ENCODE data around the gene BEGAIN. TPM values are rescaled to one million over a fixed set of nuclear protein-coding genes. Genes with fewer than 3 reads are reported as not detected.

The BEGAIN gene
- total RNA-seq, 1 donor from 2014 or later, result 1.3 TPM

DNA sequence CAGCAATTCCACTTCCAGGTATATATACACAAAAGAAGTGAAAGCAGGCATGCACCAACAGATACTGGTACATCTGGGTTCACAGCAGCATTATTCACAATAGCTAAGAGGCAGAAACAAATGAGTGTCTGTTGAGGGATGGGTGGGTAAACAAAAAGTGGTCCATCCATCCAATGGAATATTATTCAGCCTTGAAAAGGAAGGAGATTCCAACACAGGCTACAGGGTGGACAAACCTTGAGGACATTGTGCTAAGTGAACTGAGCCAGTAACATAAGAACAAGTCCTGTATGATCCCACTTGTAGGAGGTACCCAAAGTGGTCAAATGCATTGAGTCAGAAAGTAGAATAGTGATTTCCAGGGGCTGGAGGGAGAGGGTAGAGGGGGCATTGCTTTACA, 27.6 kb upstream of the BEGAIN start:
- ATAC-seq (no peak), DNase-seq (no peak)
- no peaks in the 10 kb centered on the region for H3K36me3 ChIP-seq
- TF ChIP-seq, protein P1, sequence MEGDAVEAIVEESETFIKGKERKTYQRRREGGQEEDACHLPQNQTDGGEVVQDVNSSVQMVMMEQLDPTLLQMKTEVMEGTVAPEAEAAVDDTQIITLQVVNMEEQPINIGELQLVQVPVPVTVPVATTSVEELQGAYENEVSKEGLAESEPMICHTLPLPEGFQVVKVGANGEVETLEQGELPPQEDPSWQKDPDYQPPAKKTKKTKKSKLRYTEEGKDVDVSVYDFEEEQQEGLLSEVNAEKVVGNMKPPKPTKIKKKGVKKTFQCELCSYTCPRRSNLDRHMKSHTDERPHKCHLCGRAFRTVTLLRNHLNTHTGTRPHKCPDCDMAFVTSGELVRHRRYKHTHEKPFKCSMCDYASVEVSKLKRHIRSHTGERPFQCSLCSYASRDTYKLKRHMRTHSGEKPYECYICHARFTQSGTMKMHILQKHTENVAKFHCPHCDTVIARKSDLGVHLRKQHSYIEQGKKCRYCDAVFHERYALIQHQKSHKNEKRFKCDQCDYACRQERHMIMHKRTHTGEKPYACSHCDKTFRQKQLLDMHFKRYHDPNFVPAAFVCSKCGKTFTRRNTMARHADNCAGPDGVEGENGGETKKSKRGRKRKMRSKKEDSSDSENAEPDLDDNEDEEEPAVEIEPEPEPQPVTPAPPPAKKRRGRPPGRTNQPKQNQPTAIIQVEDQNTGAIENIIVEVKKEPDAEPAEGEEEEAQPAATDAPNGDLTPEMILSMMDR (IDR thresholded peaks at IDR 0.05), result no peak
- no peaks in the 10 kb centered on the region for H3K9me3 ChIP-seq
- intact Hi-C loops (cut with DNase I), result no loop called here
- no peak overlapping the region for H3K27ac ChIP-seq
- peaks cover 22% of the 10 kb centered on the region for H3K4me1 ChIP-seq
- no peak overlapping the region for H3K4me3 ChIP-seq
- H3K27me3 ChIP-seq (ENCODE audit: low read depth), result peaks cover 7% of the 10 kb centered on the region

DNA sequence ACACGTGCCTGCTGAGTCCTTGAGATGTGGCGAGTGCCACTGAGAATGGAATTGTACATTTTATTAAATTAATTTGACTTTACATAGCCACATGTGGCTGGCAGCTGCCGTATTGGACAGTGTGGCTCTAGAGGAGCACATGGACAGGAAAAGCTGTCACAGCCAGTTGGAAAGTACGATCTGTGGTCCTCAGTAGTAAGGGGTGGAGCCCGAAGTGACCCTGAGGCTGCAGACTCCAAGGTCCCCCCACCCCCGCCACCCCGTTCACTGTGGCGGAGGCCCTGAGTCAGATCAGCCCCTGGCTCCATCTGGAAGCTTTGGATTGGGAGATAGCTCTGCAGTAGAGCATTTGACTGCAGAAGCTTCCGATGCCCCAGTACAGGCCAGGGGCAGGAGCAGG, 25.8 kb upstream of the BEGAIN start:
- no peaks in the 10 kb centered on the region for H3K36me3 ChIP-seq
- H3K27me3 ChIP-seq (ENCODE audit: low read depth), result no peaks in the 10 kb centered on the region
- intact Hi-C loops (cut with DNase I), result no loop called here
- DNase-seq (no peak), ATAC-seq (no peak)
- no peak overlapping the region for H3K4me3 ChIP-seq
- H3K9me3 ChIP-seq, result no peaks in the 10 kb centered on the region
- H3K27ac ChIP-seq, result no peak overlapping the region
- peaks cover 6% of the 10 kb centered on the region for H3K4me1 ChIP-seq
- TF ChIP-seq, protein P1 (IDR thresholded peaks at IDR 0.05), result no peak

DNA sequence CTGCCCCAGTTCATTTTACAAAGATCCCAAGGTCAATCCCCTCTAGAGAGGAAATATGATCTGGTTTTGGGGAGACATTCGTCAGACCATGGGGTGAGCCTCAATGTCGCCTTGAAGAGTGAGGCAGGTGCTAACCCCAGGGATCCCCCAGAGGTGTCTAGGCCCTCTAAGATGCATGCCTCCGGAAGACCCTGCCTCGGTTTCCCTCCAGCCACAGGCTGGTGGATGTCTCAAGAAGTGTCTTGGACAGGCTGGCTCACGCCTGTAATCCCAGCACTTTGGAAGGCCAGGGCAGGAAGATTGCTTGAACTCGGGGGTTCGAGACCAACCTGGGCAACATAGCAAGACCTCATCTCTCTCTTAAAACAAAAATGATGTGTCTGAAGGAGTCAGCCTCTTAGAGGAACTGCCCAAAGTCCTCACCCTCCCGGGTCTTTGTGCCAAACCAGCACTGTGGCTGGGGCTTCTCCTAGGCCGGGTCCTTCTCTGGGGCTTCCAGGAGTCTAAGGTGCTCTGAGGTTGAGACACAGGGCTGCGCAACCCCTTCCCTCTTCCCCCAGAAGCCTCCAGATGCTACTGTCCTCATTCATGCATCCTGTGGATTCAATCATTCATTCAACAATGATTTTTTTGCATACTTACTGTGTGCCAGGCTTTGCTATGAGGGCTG, 24.7 kb upstream of the BEGAIN start:
- Histone ChIP-seq H3K4me1 (no peaks in the 10 kb centered on the region), H3K27ac (no peak overlapping the region), H3K36me3 (no peaks in the 10 kb centered on the region), H3K9me3 (no peaks in the 10 kb centered on the region), H3K4me3 (no peak overlapping the region), H3K27me3 (ENCODE audit: low read depth) (peaks cover 4% of the 10 kb centered on the region)
- TF ChIP-seq, protein P1 (IDR thresholded peaks at IDR 0.05), result no peak
- intact Hi-C loops (cut with DNase I), result no loop called here
- DNase-seq (no peak), ATAC-seq (no peak)

DNA sequence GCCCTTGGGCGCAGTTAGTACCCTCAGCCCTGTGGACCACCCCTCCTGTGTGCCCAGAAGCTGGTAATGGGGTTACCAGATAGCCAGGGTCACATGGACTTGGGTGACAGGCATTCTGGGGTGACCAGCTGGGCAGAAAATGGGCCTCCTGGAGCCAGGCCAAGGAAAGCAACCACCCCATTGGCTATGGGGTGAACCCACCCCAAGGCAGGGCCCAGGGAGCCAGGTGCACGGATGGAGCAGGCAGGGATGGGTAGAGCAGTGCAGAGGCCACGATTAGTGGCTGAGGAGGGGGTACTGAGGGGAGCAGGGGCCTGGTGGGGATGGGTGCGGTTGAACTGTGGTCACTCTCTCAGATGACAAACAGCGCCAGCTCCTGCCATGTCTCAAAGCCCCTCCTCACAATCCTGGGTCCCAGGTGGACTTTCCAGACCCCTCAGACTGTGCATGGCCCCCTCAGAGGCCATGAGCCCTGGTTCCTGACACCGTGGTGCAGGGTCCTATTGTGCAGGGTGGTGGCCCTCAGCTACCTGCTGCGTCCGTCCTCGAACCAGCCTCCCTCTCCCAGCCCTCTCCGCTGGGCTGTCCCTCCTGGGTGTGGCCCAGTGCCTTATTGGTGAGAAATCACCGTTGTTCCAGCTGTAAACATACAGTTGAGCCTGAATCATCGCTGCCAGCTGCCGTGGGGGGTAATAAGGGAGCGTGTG, 23.4 kb upstream of the BEGAIN start:
- Histone ChIP-seq H3K4me3 (no peak overlapping the region), H3K4me1 (no peaks in the 10 kb centered on the region), H3K27ac (no peak overlapping the region), H3K9me3 (no peaks in the 10 kb centered on the region), H3K27me3 (ENCODE audit: low read depth) (peaks cover 13% of the 10 kb centered on the region), H3K36me3 (no peaks in the 10 kb centered on the region)
- intact Hi-C loops (cut with DNase I), result no loop called here
- DNase-seq (no peak), ATAC-seq (no peak)
- TF ChIP-seq, protein P1 (IDR thresholded peaks at IDR 0.05), result no peak

DNA sequence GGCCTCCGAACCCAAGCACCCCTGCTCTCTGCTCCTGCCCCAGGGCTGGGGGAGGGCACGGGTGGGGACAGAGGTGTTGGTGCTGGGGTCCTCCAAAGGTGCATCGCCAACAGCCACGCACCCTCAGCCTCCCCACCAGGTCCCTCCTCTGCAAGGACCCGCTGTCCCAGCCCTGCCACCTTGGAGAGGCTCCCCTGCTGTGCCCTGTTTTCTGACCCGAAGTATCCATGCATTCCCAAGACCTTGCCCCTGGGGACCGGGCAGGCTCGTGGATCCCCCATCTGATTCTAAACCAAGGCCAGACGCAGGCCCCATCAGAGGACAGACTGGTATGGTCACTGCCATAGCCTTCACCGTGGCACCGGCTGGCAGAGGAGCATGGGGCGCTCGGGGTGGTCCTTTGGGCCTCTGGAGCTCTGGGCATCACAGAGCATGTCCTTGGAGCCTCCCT, 22.7 kb upstream of the BEGAIN start:
- intact Hi-C loops (cut with DNase I), result no loop called here
- H3K9me3 ChIP-seq, result no peaks in the 10 kb centered on the region
- peak; percentile 11 to 17 for ATAC-seq
- TF ChIP-seq, protein P1 (IDR thresholded peaks at IDR 0.05), result no peak
- H3K27ac ChIP-seq, result no peak overlapping the region
- no peak overlapping the region for H3K4me3 ChIP-seq
- peaks cover 20% of the 10 kb centered on the region for H3K27me3 ChIP-seq (ENCODE audit: low read depth)
- H3K36me3 ChIP-seq, result no peaks in the 10 kb centered on the region
- DNase-seq, result no peak
- H3K4me1 ChIP-seq, result no peaks in the 10 kb centered on the region

Measured in lower lobe of right lung (tissue), 2 donors.